NCI-H2196 (cell line): Measurements from ENCODE around the gene DPP3.
A peak's percentile ranks its signal among the peaks of the same experiment; 100 is the strongest.

Experiments
- DNase-seq: peaks from one replicate; lab custom pipeline; 2025; ENCODE audit not compliant: unreplicated experiment; lab: John Stamatoyannopoulos, UW

DPP3 gene

DNA sequence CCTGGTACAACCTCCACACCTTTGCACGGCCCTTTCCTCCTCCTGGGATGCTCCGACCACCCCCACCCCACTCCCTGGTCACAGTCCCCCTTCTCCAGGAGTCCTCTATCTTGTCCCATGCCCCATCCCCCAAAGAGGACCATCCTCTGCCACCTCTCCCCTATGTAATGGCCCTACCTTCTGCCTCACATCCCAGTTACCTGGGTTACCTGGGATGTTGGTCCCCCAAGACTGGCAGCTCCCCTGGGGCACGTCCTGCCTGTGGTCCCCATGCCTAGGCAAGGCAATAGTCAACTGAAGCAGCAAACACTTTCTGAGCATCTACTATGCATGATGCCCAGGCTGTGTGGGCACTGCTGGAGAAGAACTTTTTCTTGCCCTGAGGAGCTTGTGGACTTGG, 75.2 kb downstream of the DPP3 start:
- no peak for DNase-seq

DNA sequence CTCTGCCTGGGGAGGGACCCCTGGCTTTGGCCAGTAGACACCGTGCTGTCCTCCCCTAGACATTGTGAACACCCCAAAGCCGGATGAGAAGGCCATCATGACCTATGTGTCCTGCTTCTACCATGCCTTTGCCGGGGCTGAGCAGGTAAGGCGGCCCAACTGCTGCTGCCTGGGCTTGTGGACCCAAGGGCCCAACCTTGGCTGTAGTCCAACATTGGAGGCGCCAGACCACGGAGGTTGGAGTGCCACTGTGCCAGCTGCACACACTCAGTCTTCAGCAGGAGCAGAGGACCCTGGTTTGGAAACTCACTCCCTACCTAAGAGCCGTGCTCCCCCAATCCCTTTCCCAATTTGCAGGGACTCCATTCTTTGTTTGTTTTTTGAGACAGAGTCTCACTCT, 75.9 kb downstream of the DPP3 start:
- peak; percentile 27 for DNase-seq

DNA sequence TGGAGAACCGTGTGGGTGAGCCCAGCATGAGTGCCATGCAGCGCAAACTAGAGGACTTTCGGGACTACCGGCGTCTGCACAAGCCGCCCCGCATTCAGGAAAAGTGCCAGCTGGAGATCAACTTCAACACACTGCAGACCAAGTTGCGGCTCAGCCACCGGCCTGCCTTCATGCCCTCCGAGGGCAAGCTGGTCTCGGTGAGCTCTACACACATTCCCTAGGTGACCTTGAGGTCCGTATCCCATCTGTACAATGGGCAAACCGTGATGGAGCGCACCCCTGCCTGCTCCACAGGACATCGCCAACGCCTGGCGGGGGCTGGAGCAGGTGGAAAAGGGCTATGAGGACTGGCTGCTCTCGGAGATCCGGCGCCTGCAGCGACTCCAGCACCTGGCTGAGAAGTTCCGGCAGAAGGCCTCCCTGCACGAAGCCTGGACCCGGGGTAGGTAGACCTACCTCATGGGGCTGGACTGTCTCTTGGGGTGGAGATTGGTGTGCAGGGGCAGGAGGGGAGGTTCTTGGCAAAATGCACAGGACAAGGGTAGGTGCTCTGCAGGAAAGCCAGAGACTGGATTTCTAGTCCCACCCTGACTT, 77.6 kb downstream of the DPP3 start:
- DNase-seq: no peak
